Right atrium auricular region (tissue), 2 donors: ENCODE measurements around the gene ADPGK. TPM values are rescaled to one million over a fixed set of nuclear protein-coding genes. Genes with fewer than 3 reads are reported as not detected.

ENCODE experiments used
- DNase-seq: peaks from one replicate; pipeline ENCODE4 v3.0.0-alpha.2; 2019; ENCODE audit warnings: low spot score
- H3K27ac ChIP-seq, 2 donors: fragments of 200-600 bp; sonication (generic); 1 replicate in 1 of 2; 2 replicates in 1 of 2; pipeline ENCODE4 v1.5.1; 2016 to 2019
- H3K27me3 ChIP-seq, 2 donors: fragments of 200-600 bp; sonication (generic); one replicate each; pipeline versions ENCODE4 v1.5.1 to v1.6.0; 2017 to 2019
- H3K36me3 ChIP-seq: fragments of 200-600 bp; sonication (generic); one replicate; pipeline ENCODE4 v1.5.1; 2016
- H3K4me1 ChIP-seq, 2 donors: fragments of 200-600 bp; sonication (generic); one replicate each; pipeline versions ENCODE4 v1.5.1 to v1.6.0; 2017 to 2019
- H3K4me3 ChIP-seq, 2 donors: fragments of 200-600 bp; sonication (generic); 1 replicate in 1 of 2; 2 replicates in 1 of 2; pipeline ENCODE4 v1.5.1; 2017 to 2019; ENCODE audit warnings: mild to moderate bottlenecking in 1 of 2, moderate library complexity in 1 of 2
- H3K9me3 ChIP-seq, 2 donors: fragments of 200-600 bp; sonication (generic); one replicate each; pipeline ENCODE4 v1.5.1; 2019
- CTCF ChIP-seq, 2 donors: fragments of 200-600 bp; sonication (generic); IDR thresholded peaks; one replicate each; pipeline ENCODE4 v1.5.1; 2019; ENCODE audit warnings: antibody characterized with exemption in 2 of 2
- total RNA-seq, 2 donors: library from RNA; depleted of rRNA; stranded (reverse); fragments of >200 nt; gene quantifications; one replicate each; pipeline ENCODE4 v1.1.0, GENCODE V29; 2016

Gene ADPGK
- total RNA-seq, 2 donors from 2014 or later, result 10.4 to 16.3 TPM

GRCh38 chr15:72783004-72783639 lies 436 bp downstream of the ADPGK start:
- no peaks in the 10 kb centered on the region for H3K27me3 ChIP-seq
- no peaks in the 10 kb centered on the region for H3K9me3 ChIP-seq
- peak overlapping the region; percentile 95 to 96 for H3K4me3 ChIP-seq
- H3K27ac ChIP-seq, result peak overlapping the region; percentile 89 to 94
- peaks cover 4% of the 10 kb centered on the region for H3K36me3 ChIP-seq
- TF ChIP-seq CTCF (IDR thresholded peaks at IDR 0.05), result peak in 1 of 2 donors; percentile 20
- H3K4me1 ChIP-seq, result peaks cover 0 to 27% of the 10 kb centered on the region in 2 donors
- DNase-seq, result peak; percentile 60

DNA sequence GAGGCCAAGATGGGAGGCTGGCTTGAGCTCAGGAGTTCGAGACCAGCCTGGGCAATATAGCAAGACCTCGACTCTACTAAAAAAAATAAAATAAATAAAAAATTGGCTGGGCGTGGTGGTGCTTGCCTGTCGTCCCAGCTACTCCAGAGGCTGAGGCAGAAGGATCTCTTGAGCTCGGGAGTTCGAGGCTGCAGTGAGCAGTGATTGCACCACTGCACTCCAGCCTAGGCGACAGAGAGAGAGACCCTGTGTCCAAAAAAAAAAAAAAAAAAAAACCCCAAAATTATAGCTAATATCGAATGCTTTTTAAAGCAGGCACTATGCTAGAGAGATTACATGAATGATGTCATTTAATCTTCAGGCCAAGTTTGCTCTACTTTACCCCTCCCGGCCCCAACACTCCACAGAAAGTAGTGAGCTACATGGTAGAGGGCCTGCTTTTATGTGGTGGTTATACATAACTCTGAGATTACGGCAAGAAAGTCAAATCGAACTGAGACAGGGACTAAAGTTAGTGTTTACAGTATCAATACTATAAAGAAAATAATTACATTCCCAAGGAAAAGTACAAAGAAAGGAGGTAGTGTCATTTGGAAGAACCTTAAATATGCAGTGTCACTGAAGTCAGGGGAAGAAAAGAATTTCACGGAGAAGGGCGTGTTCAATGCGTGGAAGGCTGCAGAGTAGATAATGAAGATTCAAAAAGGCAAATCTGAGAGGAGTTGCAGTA lies 1.1 kb downstream of the ADPGK start:
- peak overlapping the region; percentile 95 to 96 for H3K4me3 ChIP-seq
- H3K27me3 ChIP-seq, result no peaks in the 10 kb centered on the region
- no peaks in the 10 kb centered on the region for H3K9me3 ChIP-seq
- H3K36me3 ChIP-seq, result peaks cover 8% of the 10 kb centered on the region
- H3K27ac ChIP-seq, result peak overlapping the region in 1 of 2 donors; percentile 89
- no peak for DNase-seq
- TF ChIP-seq CTCF (IDR thresholded peaks at IDR 0.05), result no peak
- H3K4me1 ChIP-seq, result peaks cover 0 to 27% of the 10 kb centered on the region in 2 donors

- no peak overlapping the region for H3K27ac ChIP-seq
- H3K36me3 ChIP-seq, result peaks cover 8% of the 10 kb centered on the region
- DNase-seq, result no peak
- H3K4me3 ChIP-seq, result no peak overlapping the region
- H3K27me3 ChIP-seq, result no peaks in the 10 kb centered on the region
- no peaks in the 10 kb centered on the region for H3K9me3 ChIP-seq
- peaks cover 0 to 27% of the 10 kb centered on the region in 2 donors for H3K4me1 ChIP-seq
- no peak for TF ChIP-seq CTCF (IDR thresholded peaks at IDR 0.05)
Observed at GRCh38 chr15:72781631-72782030, 1.9 kb downstream of the ADPGK start.

DNA sequence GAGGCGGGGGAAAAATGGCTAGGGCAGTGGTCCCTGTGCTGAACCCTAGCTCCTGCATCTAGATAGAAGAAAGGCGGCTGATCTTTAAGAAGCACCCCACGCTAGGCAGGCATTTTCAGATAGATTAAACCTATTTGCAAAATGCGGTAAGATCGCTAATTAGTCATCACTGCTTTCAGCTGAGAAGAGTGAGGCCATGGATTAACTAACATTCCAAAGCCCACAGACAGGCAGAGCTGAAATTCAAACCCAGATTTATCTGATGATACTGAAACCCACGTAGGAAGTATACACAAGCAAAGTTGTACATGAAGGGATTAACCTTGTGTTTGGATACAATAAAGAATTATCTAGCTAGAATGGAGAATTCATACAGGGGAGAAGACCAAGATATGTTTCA lies 4.8 kb downstream of the ADPGK start:
- Histone ChIP-seq H3K27me3 (no peaks in the 10 kb centered on the region), H3K4me3 (no peak overlapping the region), H3K27ac (no peak overlapping the region), H3K4me1 (peaks cover 0 to 20% of the 10 kb centered on the region in 2 donors), H3K9me3 (no peaks in the 10 kb centered on the region), H3K36me3 (peaks cover 19% of the 10 kb centered on the region)
- no peak for TF ChIP-seq CTCF (IDR thresholded peaks at IDR 0.05)
- no peak for DNase-seq

DNA sequence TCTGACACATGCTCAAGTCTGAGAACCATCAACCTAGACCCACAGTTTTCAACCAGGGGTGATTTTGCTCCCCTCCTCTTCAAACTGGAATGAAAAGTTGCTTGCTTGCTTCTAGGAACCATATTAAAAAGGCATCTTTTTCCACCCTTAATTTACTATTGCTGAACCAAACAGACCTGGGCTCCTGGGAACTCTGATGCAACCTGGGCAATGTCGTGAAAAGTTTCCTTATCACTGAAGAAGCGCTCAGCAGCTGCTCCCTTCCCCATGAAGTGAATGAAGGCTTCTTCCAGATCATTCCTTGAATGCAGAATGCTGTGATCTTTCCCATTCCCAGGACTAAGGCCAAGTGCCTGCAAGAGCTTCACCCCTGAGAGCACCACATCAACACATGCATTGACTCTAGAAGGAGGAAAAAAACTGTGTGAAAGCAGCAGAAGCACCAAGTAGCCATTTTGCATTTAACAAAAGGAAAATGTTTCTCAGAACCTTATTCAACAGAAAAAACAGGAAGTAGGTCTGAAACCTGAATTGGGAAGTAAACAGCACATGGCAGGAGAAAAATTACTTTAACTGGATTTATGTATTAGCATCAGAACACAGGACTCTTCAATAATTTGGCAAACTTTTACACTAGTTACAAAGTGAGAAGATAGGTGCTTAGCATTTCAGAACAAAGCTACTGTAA lies 8.7 kb downstream of the ADPGK start:
- no peak for TF ChIP-seq CTCF (IDR thresholded peaks at IDR 0.05)
- Histone ChIP-seq H3K27ac (no peak overlapping the region), H3K27me3 (no peaks in the 10 kb centered on the region), H3K9me3 (no peaks in the 10 kb centered on the region), H3K4me1 (no peaks in the 10 kb centered on the region), H3K4me3 (no peak overlapping the region), H3K36me3 (peaks cover 47% of the 10 kb centered on the region)
- no peak for DNase-seq
